Bronchial epithelial cell (primary cell): ENCODE results near the gene RGMA. TPM values are rescaled to one million over a fixed set of nuclear protein-coding genes. Genes with fewer than 3 reads are reported as not detected.
A peak's percentile ranks its signal among the peaks of the same experiment; 100 is the strongest.

ENCODE experiments used
- DNase-seq: peaks from one replicate; pipeline ENCODE4 v3.0.0-alpha.2; 2010; ENCODE audit warnings: low read depth
- FAIRE-seq: peaks from 2 replicates; lab custom pipeline; 2011; peaks lifted over from hg19 to GRCh38; lab: Jason Lieb, UNC
- H3K27me3 ChIP-seq: 2 replicates; pipeline ENCODE4 v1.5.1; 2011; ENCODE audit warnings: low read length; ENCODE audit not compliant: control insufficient read depth, insufficient read depth
- H3K36me3 ChIP-seq: 2 replicates; pipeline ENCODE4 v1.5.1; 2011; ENCODE audit warnings: low read length; ENCODE audit not compliant: control insufficient read depth, insufficient read depth
- H3K4me3 ChIP-seq: 2 replicates; pipeline ENCODE4 v1.5.1; 2011; ENCODE audit warnings: mild to moderate bottlenecking, low read depth, low read length, control low read depth
- CTCF ChIP-seq: IDR thresholded peaks from 2 replicates; pipeline ENCODE4 v1.5.1; 2011; ENCODE audit warnings: mild to moderate bottlenecking, moderate library complexity, low read length, control low read depth, inconsistent platforms; ENCODE audit not compliant: insufficient read depth, severe bottlenecking
- total RNA-seq: library from RNA; depleted of rRNA; stranded (reverse); fragments of >200 nt; gene quantifications from 2 replicates; pipeline ENCODE4 v1.2.1, GENCODE V29; 2014

Gene RGMA
- total RNA-seq, 1 donor from 2014 or later, result 0.53 TPM

GRCh38 chr15:93031103-93031464 lies 57.9 kb downstream of the RGMA start:
- Histone ChIP-seq H3K36me3 (peaks cover 2% of the 10 kb centered on the region), H3K4me3 (no peak overlapping the region), H3K27me3 (no peaks in the 10 kb centered on the region)
- no peak for DNase-seq
- no peak for FAIRE-seq
- no peak for TF ChIP-seq CTCF

GRCh38 chr15:93030430-93031102 lies 58.4 kb downstream of the RGMA start:
- H3K36me3 ChIP-seq, result peaks cover 4% of the 10 kb centered on the region
- DNase-seq, result peak; percentile 54
- H3K27me3 ChIP-seq, result no peaks in the 10 kb centered on the region
- no peak overlapping the region for H3K4me3 ChIP-seq
- TF ChIP-seq CTCF, result peak; percentile 92
- peak; percentile 68 for FAIRE-seq

- FAIRE-seq (no peak), DNase-seq (peak; percentile 60)
- TF ChIP-seq CTCF, result no peak
- Histone ChIP-seq H3K4me3 (no peak overlapping the region), H3K36me3 (peaks cover 9% of the 10 kb centered on the region), H3K27me3 (no peaks in the 10 kb centered on the region)
Measured at GRCh38 chr15:93029836-93030429, 59.1 kb downstream of the RGMA start.

- TF ChIP-seq CTCF, result no peak
- Histone ChIP-seq H3K27me3 (no peaks in the 10 kb centered on the region), H3K36me3 (peaks cover 13% of the 10 kb centered on the region), H3K4me3 (no peak overlapping the region)
- DNase-seq (peak; percentile 16), FAIRE-seq (no peak)
Measured at GRCh38 chr15:93029214-93029835, 59.7 kb downstream of the RGMA start.

- H3K36me3 ChIP-seq, result peaks cover 15% of the 10 kb centered on the region
- H3K4me3 ChIP-seq, result no peak overlapping the region
- peak; percentile 94 for DNase-seq
- no peaks in the 10 kb centered on the region for H3K27me3 ChIP-seq
- no peak for TF ChIP-seq CTCF
- no peak for FAIRE-seq
Measured at GRCh38 chr15:93028632-93029213, 60.3 kb downstream of the RGMA start.
